Hematopoietic multipotent progenitor cell treated with erythropoietin and hydrocortisone succinate and interleukin-3 and kit ligand, for 17 days (in vitro differentiated cells): Measurements from ENCODE around the gene MYH14.

ENCODE experiments used
- DNase-seq: peaks from one replicate; pipeline ENCODE4 v3.0.0-alpha.2; 2015; ENCODE audit warnings: low spot score

Gene MYH14

GRCh38 chr19:50203281-50204080 is at the start of gene MYH14:
TSS of gene MYH14 (plus strand) at chr19:50203622. CDS start at chr19:50210366, 6,744 bp downstream.
- peak; percentile 13 for DNase-seq

- DNase-seq: no peak
Measured at GRCh38 chr19:50154529-50154928, 48.9 kb upstream of the MYH14 start.

- no peak for DNase-seq
Measured at GRCh38 chr19:50155520-50156109, 47.8 kb upstream of the MYH14 start.

- no peak for DNase-seq
Measured at GRCh38 chr19:50158577-50158976, 44.8 kb upstream of the MYH14 start.

DNA sequence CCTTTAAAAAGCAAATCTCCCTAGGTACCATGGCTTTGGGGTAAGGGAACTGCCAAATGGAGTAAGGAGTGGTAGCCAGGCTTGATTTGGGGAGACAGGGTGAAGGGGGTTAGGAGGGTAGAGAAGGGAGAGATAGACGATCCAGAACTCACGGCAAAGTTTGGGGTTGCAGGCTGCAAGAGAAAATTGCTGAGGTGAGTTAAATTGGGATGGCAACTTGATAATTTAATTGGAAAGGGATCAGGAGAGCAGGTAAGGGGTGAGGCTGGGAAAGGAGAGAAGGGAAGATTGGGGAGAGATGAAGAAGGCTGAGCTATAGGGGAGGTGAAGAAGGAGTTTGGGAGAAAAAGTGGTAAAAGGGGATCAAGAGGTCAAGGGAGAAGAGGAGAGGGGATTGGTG is 44.3 kb upstream of the MYH14 start:
- no peak for DNase-seq

DNA sequence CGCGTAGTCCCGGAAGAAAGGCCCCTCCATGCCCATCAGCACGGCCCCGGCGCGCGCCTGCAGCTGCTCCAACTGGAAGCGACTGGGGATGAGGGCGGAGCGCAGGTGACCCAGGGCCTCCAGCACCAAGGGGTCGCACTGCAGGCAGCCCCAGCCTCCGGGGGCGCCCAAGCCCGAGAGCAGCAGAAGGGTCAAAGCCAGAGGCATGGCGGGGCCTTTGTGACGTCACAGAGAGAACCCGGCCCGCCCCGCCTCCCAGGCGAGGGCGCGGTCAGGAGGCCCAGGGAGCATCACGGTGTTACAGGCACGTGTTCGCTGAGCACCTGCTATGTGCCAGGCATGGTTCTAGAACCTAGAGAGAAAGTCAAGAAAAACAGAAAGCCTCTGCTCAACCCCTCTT is 40.4 kb upstream of the MYH14 start, which contains the start of gene IZUMO2:
IZUMO2 (minus strand) TSS at position 294 of the 400 bp plus-strand sequence; CDS start at position 207, 87 bp downstream.
- DNase-seq: no peak

DNA sequence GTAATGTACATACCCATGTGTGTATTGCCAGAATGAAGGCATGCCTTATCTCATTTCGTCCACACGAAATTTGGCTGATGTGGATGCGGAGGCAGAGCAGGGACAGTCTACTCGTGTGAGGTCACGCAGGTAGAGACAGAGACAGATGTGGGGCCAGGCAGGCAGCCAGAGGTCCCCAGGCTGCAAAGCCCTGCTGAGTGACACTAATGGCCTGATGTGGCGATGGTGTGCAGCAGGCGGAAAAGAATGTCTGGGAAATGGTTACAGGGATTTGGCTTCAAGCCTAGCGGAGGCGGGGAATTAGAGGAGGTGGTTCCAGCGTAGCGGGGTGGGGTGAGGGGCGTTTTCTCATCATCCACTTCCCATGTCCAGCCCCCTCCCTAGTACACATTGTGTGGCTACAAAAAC is 36.1 kb upstream of the MYH14 start:
- no peak for DNase-seq

DNA sequence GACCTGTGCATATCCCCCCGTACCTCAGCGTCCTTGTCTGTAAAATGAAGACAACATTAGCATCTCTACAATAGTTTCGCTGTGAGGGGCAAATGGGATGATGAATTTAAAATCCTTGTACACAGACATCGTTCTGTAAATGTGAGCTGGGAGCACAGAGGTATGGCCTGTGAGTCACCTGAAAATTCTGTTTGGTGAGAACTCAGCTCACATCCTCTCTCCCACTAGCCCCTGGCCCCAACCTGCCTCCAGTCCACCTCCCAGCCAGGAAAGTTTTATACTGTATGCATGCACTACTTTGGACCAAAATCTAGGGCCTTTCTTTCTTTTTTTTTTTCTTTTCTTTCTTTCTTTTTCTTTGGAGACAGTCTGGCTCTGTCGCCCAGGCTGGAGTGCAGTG is 31.7 kb upstream of the MYH14 start:
- DNase-seq: no peak

GRCh38 chr19:50172726-50173125 is 30.7 kb upstream of the MYH14 start:
- DNase-seq: no peak

DNA sequence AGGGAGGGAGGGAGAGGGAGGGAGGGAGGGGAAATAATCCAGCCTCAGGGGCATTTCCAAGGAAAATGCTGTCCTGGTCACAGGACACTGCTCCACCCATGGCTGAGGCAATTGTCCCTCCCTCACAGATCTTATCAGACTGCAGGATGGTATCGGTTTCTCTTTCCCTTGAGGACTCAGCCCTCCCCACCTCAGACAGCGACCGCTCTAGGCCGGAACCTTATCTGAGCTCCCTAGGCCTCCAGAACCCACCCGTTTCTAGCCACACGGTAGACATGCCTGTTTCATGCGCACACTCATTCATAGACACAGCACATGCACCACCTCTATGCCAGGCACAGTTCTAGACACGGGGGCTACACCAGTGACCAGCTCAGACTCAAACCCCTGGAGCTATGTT is 30.3 kb upstream of the MYH14 start:
- no peak for DNase-seq

DNA sequence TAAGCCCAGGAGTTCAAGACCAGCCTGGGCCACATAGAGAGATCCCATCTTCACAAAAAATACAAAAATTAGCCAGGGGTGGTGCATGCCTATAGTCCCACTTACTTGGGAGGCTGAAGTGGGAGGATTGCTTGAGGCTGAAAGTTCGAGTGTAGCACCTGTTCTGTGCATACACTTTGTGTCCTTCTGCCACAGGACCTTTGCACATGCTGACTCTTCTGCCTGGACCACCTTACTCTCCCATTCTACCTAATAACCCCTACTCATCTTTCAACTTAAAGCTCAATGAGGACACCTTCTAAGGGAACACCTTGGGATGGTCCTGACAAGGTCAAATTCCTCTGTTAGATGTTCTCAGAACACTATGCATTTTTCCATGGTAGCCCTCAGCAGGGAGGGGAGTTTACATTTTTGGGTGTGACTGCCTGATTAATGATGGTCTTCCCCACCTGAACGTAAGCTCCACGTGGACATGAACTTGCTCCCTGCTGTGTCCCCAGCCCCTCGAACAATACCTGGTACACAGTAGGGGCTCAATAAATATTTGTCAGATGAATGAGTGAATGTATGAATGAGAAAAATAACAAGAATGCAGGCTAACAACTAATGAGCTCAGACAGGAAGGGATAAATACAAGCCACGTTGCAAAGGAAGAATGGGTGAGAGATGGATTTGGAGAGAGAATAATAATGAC is 29.2 kb upstream of the MYH14 start:
- DNase-seq: no peak

DNA sequence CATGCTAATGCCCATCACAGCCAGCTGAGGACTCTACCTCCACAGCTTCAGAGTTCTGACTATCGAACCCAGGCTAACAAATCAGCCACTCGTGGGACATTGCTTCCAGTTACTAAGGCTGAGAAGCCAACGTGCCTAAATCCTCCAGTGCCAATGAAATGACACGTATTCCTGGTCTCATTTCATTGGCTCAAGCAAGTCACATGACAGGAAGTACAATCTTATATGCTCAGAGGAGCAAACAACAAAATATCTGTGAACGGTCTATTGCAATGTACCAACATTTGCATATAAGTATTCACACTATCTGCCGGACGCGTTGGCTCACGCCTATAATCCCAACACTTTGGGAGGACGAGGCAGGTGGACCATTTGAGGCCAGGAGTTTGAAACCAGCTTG is 27.5 kb upstream of the MYH14 start:
- no peak for DNase-seq

DNA sequence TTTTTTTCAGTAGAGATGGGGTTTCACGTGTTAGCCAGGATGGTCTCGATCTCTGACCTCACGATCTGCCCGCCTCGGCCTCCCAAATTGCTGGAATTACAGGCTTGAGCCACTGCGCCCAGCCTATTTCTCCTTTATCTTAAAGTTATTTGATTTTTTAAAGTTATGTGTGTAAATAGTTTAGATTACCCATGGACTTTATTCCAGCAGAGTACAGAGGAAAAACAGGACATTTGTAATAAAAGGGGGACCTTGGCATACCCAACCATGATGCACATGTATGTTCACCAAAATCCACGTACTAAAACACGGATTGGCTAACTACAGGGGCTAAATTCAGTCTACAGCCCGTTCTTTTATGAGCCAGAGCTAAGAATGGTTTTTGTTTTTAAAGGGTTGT is 26.6 kb upstream of the MYH14 start:
- no peak for DNase-seq

DNA sequence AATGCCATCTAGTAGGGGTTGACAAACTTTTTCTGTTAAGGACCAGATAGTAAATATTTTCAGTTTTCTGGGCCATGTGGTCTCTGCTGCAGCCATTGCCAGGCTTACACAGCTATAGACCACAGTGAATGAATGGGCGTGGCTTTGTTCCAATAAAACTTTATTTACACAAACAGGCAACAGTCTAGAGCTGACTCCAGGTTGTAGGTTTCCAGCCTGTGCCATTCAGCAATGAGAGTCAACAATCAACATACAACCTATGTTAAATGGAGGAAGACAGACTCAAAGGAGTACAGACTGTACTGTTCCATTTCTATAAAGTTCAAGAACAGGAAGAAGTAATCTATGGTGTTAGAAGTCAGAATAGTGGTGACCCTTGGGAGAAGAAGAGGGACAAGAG is 25.1 kb upstream of the MYH14 start:
- no peak for DNase-seq

GRCh38 chr19:50178859-50179537 is 24.4 kb upstream of the MYH14 start:
- DNase-seq: no peak

DNA sequence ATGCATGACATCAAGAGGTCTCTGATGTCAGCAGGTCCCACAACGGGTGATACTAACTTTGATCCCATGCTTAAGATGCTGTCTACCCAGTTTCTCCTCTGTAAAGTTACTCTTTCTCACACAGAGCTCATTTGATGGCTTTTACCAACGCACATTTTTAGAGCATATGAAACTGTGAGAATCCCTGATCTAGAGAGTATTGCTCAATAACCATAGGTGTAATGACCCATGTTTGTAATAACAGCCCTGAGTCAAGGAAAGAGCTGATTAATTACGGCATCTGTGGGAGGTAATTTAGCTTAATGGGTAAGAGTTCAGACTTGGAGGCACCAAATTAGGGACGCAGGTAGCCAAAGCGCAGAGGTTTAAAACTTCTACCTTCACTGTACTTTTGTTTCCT is 22.3 kb upstream of the MYH14 start:
- no peak for DNase-seq

GRCh38 chr19:50184196-50184595 is 19.2 kb upstream of the MYH14 start:
- DNase-seq: no peak

GRCh38 chr19:50187937-50188336 is 15.5 kb upstream of the MYH14 start:
- DNase-seq: no peak

GRCh38 chr19:50189331-50189730 is 14.1 kb upstream of the MYH14 start:
- no peak for DNase-seq

- DNase-seq: no peak
Measured at GRCh38 chr19:50190439-50190891, 13.0 kb upstream of the MYH14 start.

- no peak for DNase-seq
Measured at GRCh38 chr19:50191216-50191615, 12.2 kb upstream of the MYH14 start.

GRCh38 chr19:50192463-50193211 is 10.8 kb upstream of the MYH14 start:
- DNase-seq: no peak
